Measurements from ENCODE around the gene ICA1. TPM values are rescaled to one million over a fixed set of nuclear protein-coding genes. Genes with fewer than 3 reads are reported as not detected.

ICA1 gene
- polyA plus RNA-seq, 1 donor (not counting 4 experiments of a cell fraction or from before 2014, with no cell fraction given): 1.9 TPM

GRCh38 chr7:8204339-8205030 lies 57.5 kb downstream of the ICA1 start:
- H2AFZ ChIP-seq (ENCODE audit: control insufficient read depth, low read length): no peak overlapping the region
- no peak overlapping the region for H3K4me2 ChIP-seq (ENCODE audit: control insufficient read depth, extremely low read depth, insufficient read depth, low read depth, low read length)
- H3K9me3 ChIP-seq (ENCODE audit: control insufficient read depth, low read depth, low read length): no peaks in the 10 kb centered on the region
- H3K4me1 ChIP-seq (ENCODE audit: control insufficient read depth, extremely low read depth, insufficient read depth, low read length): peaks cover 9% of the 10 kb centered on the region
- dilution Hi-C loops (cut with MboI; ENCODE audit: extremely low pct_ligation_motif_present, low sequenced_read_pairs): no loop called here
- FAIRE-seq: no peak
- H4K20me1 ChIP-seq (ENCODE audit: control insufficient read depth, extremely low read depth, insufficient read depth, low read length): no peaks in the 10 kb centered on the region
- no peak overlapping the region for H3K9ac ChIP-seq (ENCODE audit: control insufficient read depth, extremely low read depth, insufficient read depth, low read length)
- TF ChIP-seq EZH2 (IDR thresholded peaks at IDR 0.05; ENCODE audit: low read length): no peak
- no peak for TF ChIP-seq CTCF (optimal IDR thresholded peaks at IDR 0.05 in 1 of 3, IDR thresholded peaks at IDR 0.05 in 1 of 3, conservative IDR thresholded peaks at IDR 0.05 in 1 of 3; ENCODE audit: extremely low read depth in 1 of 3, insufficient read depth in 2 of 3, low read length in 3 of 3)
- H3K27me3 ChIP-seq (ENCODE audit: control insufficient read depth, extremely low read depth, insufficient read depth, low read length): no peaks in the 10 kb centered on the region
- H3K9me1 ChIP-seq (ENCODE audit: control insufficient read depth, extremely low read depth, insufficient read depth, low read length): no peaks in the 10 kb centered on the region
- no peaks in the 10 kb centered on the region for H3K36me3 ChIP-seq (ENCODE audit: control insufficient read depth in 2 of 2, extremely low read depth in 1 of 2, insufficient read depth in 2 of 2, low read length in 2 of 2)
- no peak overlapping the region for H3K4me3 ChIP-seq (ENCODE audit: control insufficient read depth in 2 of 3, extremely low read depth in 1 of 3, insufficient read depth in 2 of 3, low read depth in 1 of 3, low read length in 3 of 3)
- DNase-seq (ENCODE audit: low read depth, low spot score): no peak
- no peak overlapping the region for H3K27ac ChIP-seq (ENCODE audit: control insufficient read depth, insufficient read depth, low read length)
- no peaks in the 10 kb centered on the region for H3K79me2 ChIP-seq (ENCODE audit: control insufficient read depth, insufficient read depth, low read length)

GRCh38 chr7:8201846-8202441 lies 60.0 kb downstream of the ICA1 start:
- Histone ChIP-seq H3K9me1 (ENCODE audit: control insufficient read depth, extremely low read depth, insufficient read depth, low read length) (no peaks in the 10 kb centered on the region), H2AFZ (ENCODE audit: control insufficient read depth, low read length) (no peak overlapping the region), H3K27me3 (ENCODE audit: control insufficient read depth, extremely low read depth, insufficient read depth, low read length) (no peaks in the 10 kb centered on the region), H3K9me3 (ENCODE audit: control insufficient read depth, low read depth, low read length) (no peaks in the 10 kb centered on the region), H3K4me3 (ENCODE audit: control insufficient read depth in 2 of 3, extremely low read depth in 1 of 3, insufficient read depth in 2 of 3, low read depth in 1 of 3, low read length in 3 of 3) (no peak overlapping the region), H3K36me3 (ENCODE audit: control insufficient read depth in 2 of 2, extremely low read depth in 1 of 2, insufficient read depth in 2 of 2, low read length in 2 of 2) (no peaks in the 10 kb centered on the region), H3K79me2 (ENCODE audit: control insufficient read depth, insufficient read depth, low read length) (no peaks in the 10 kb centered on the region), H3K27ac (ENCODE audit: control insufficient read depth, insufficient read depth, low read length) (no peak overlapping the region), H3K4me1 (ENCODE audit: control insufficient read depth, extremely low read depth, insufficient read depth, low read length) (peaks cover 9% of the 10 kb centered on the region), H3K4me2 (ENCODE audit: control insufficient read depth, extremely low read depth, insufficient read depth, low read depth, low read length) (no peak overlapping the region), H4K20me1 (ENCODE audit: control insufficient read depth, extremely low read depth, insufficient read depth, low read length) (no peaks in the 10 kb centered on the region), H3K9ac (ENCODE audit: control insufficient read depth, extremely low read depth, insufficient read depth, low read length) (no peak overlapping the region)
- no peak for DNase-seq (ENCODE audit: low read depth, low spot score)
- TF ChIP-seq CTCF (optimal IDR thresholded peaks at IDR 0.05 in 1 of 3, IDR thresholded peaks at IDR 0.05 in 1 of 3, conservative IDR thresholded peaks at IDR 0.05 in 1 of 3; ENCODE audit: extremely low read depth in 1 of 3, insufficient read depth in 2 of 3, low read length in 3 of 3) (no peak), EZH2 (IDR thresholded peaks at IDR 0.05; ENCODE audit: low read length) (no peak)
- FAIRE-seq: no peak
- dilution Hi-C loops (cut with MboI; ENCODE audit: extremely low pct_ligation_motif_present, low sequenced_read_pairs): no loop called here

Data from keratinocyte (primary cell).